Measurements from ENCODE around the gene PORCN.
"Not testable (repeated sequence)": the region's sequence is repeated elsewhere in the genome, so short reads cannot be mapped to it uniquely, and the experiment has no call there.

The PORCN gene

GRCh38 chrX:48525853-48526252, 17.1 kb downstream of the PORCN start:
- not testable (repeated sequence) for H3K23ac ChIP-seq (ENCODE audit: low read length in 2 of 2); H3K4ac ChIP-seq (ENCODE audit: low read depth in 1 of 2, low read length in 2 of 2); H3K79me1 ChIP-seq (replicated peaks; ENCODE audit: low read length, poor library complexity, severe bottlenecking); H2BK12ac ChIP-seq (ENCODE audit: low read length in 2 of 2); H4K91ac ChIP-seq (ENCODE audit: low read length); H2BK15ac ChIP-seq (ENCODE audit: low read depth, poor library complexity, severe bottlenecking); H3K27me3 ChIP-seq (ENCODE audit: control insufficient read depth in 1 of 2, insufficient read depth in 1 of 2, low read length in 2 of 2); H3K4me2 ChIP-seq (ENCODE audit: low read length, poor library complexity, severe bottlenecking); H3K4me1 ChIP-seq (ENCODE audit: control insufficient read depth, insufficient read depth, low read depth, low read length); H3K27ac ChIP-seq (ENCODE audit: low read length, poor library complexity, severe bottlenecking); H2BK120ac ChIP-seq (ENCODE audit: low read depth, low read length); H3K9ac ChIP-seq (ENCODE audit: low read length); H3K9me3 ChIP-seq (ENCODE audit: control insufficient read depth, low read length); H3K4me3 ChIP-seq (ENCODE audit: insufficient read depth in 1 of 2, low read depth in 1 of 2, low read length in 2 of 2); H2AK5ac ChIP-seq (ENCODE audit: low read length, severe bottlenecking); H3K18ac ChIP-seq (ENCODE audit: low read depth in 1 of 2, low read length in 2 of 2); DNase-seq; H3K14ac ChIP-seq (ENCODE audit: low read length in 2 of 2); H2AFZ ChIP-seq (ENCODE audit: low read depth, low read length); H4K8ac ChIP-seq (ENCODE audit: low read length); H2BK5ac ChIP-seq (ENCODE audit: low read depth, low read length, poor library complexity, severe bottlenecking)
- peaks cover 23 to 28% of the 10 kb centered on the region in 2 experiments for H3K36me3 ChIP-seq (ENCODE audit: control insufficient read depth in 1 of 2, insufficient read depth in 2 of 2, low read depth in 1 of 2, low read length in 2 of 2)
- WGBS = 100% methylated on average over 3 of the region's 8 CpGs

GRCh38 chrX:48530736-48531135, 21.9 kb downstream of the PORCN start:
- no peak overlapping the region for H4K8ac ChIP-seq (ENCODE audit: low read length)

GRCh38 chrX:48531358-48531959, 22.7 kb downstream of the PORCN start:
- Histone ChIP-seq H4K91ac (ENCODE audit: low read length) (no peak overlapping the region), H3K9ac (ENCODE audit: low read length) (peak overlapping the region; percentile 64), H3K14ac (ENCODE audit: low read length in 2 of 2) (no peak overlapping the region), H3K36me3 (ENCODE audit: control insufficient read depth in 1 of 2, insufficient read depth in 2 of 2, low read depth in 1 of 2, low read length in 2 of 2) (peaks cover 20 to 25% of the 10 kb centered on the region in 2 experiments), H2BK5ac (ENCODE audit: low read depth, low read length, poor library complexity, severe bottlenecking) (no peak overlapping the region), H3K23ac (ENCODE audit: low read length in 2 of 2) (no peak overlapping the region), H3K4me2 (ENCODE audit: low read length, poor library complexity, severe bottlenecking) (no peak overlapping the region), H2BK12ac (ENCODE audit: low read length in 2 of 2) (no peak overlapping the region), H2AK5ac (ENCODE audit: low read length, severe bottlenecking) (no peak overlapping the region), H3K4me1 (ENCODE audit: control insufficient read depth, insufficient read depth, low read depth, low read length) (peaks cover 1% of the 10 kb centered on the region), H3K27me3 (ENCODE audit: control insufficient read depth in 1 of 2, insufficient read depth in 1 of 2, low read length in 2 of 2) (peaks cover 0 to 5% of the 10 kb centered on the region in 2 experiments), H2BK15ac (ENCODE audit: low read depth, poor library complexity, severe bottlenecking) (no peak overlapping the region), H2BK120ac (ENCODE audit: low read depth, low read length) (no peak overlapping the region), H3K18ac (ENCODE audit: low read depth in 1 of 2, low read length in 2 of 2) (peak overlapping the region in 1 of 2 experiments; percentile 48), H2AFZ (ENCODE audit: low read depth, low read length) (no peak overlapping the region), H3K9me3 (ENCODE audit: control insufficient read depth, low read length) (no peaks in the 10 kb centered on the region), H3K27ac (ENCODE audit: low read length, poor library complexity, severe bottlenecking) (no peak overlapping the region), H3K4me3 (ENCODE audit: insufficient read depth in 1 of 2, low read depth in 1 of 2, low read length in 2 of 2) (no peak overlapping the region), H4K8ac (ENCODE audit: low read length) (peak overlapping the region; percentile 35), H3K79me1 (replicated peaks; ENCODE audit: low read length, poor library complexity, severe bottlenecking) (peaks cover 5% of the 10 kb centered on the region), H3K4ac (ENCODE audit: low read depth in 1 of 2, low read length in 2 of 2) (no peak overlapping the region)
- 78% methylated on average over 5 of the region's 5 CpGs for WGBS
- peak; percentile 63 for DNase-seq

More at GRCh38 chrX:48530736-48531135, 21.9 kb downstream of the PORCN start:
- no peak for DNase-seq
- H3K23ac ChIP-seq (ENCODE audit: low read length in 2 of 2) = no peak overlapping the region
- peaks cover 20 to 28% of the 10 kb centered on the region in 2 experiments for H3K36me3 ChIP-seq (ENCODE audit: control insufficient read depth in 1 of 2, insufficient read depth in 2 of 2, low read depth in 1 of 2, low read length in 2 of 2)
- no peak overlapping the region for H4K91ac ChIP-seq (ENCODE audit: low read length)
- peaks cover 0 to 5% of the 10 kb centered on the region in 2 experiments for H3K27me3 ChIP-seq (ENCODE audit: control insufficient read depth in 1 of 2, insufficient read depth in 1 of 2, low read length in 2 of 2)
- H2BK120ac ChIP-seq (ENCODE audit: low read depth, low read length) = no peak overlapping the region
- H2AFZ ChIP-seq (ENCODE audit: low read depth, low read length) = no peak overlapping the region
- no peak overlapping the region for H3K4me3 ChIP-seq (ENCODE audit: insufficient read depth in 1 of 2, low read depth in 1 of 2, low read length in 2 of 2)
- peaks cover 1% of the 10 kb centered on the region for H3K4me1 ChIP-seq (ENCODE audit: control insufficient read depth, insufficient read depth, low read depth, low read length)
- H3K4me2 ChIP-seq (ENCODE audit: low read length, poor library complexity, severe bottlenecking) = no peak overlapping the region
- H3K27ac ChIP-seq (ENCODE audit: low read length, poor library complexity, severe bottlenecking) = no peak overlapping the region
- H2BK5ac ChIP-seq (ENCODE audit: low read depth, low read length, poor library complexity, severe bottlenecking) = no peak overlapping the region
- H3K9me3 ChIP-seq (ENCODE audit: control insufficient read depth, low read length) = no peaks in the 10 kb centered on the region
- H3K4ac ChIP-seq (ENCODE audit: low read depth in 1 of 2, low read length in 2 of 2) = no peak overlapping the region
- H3K14ac ChIP-seq (ENCODE audit: low read length in 2 of 2) = no peak overlapping the region
- no peak overlapping the region for H2BK12ac ChIP-seq (ENCODE audit: low read length in 2 of 2)
- H3K18ac ChIP-seq (ENCODE audit: low read depth in 1 of 2, low read length in 2 of 2) = no peak overlapping the region
- H2BK15ac ChIP-seq (ENCODE audit: low read depth, poor library complexity, severe bottlenecking) = no peak overlapping the region
- no peak overlapping the region for H2AK5ac ChIP-seq (ENCODE audit: low read length, severe bottlenecking)
- H3K9ac ChIP-seq (ENCODE audit: low read length) = peak overlapping the region; percentile 64
- 94% methylated on average over 2 of the region's 3 CpGs for WGBS
- peaks cover 5% of the 10 kb centered on the region for H3K79me1 ChIP-seq (replicated peaks; ENCODE audit: low read length, poor library complexity, severe bottlenecking)

GRCh38 chrX:48532161-48532560, 23.4 kb downstream of the PORCN start:
- Histone ChIP-seq H3K27me3 (ENCODE audit: control insufficient read depth in 1 of 2, insufficient read depth in 1 of 2, low read length in 2 of 2) (peaks cover 0 to 4% of the 10 kb centered on the region in 2 experiments), H2BK12ac (ENCODE audit: low read length in 2 of 2) (no peak overlapping the region), H3K4me2 (ENCODE audit: low read length, poor library complexity, severe bottlenecking) (no peak overlapping the region), H3K18ac (ENCODE audit: low read depth in 1 of 2, low read length in 2 of 2) (no peak overlapping the region), H3K23ac (ENCODE audit: low read length in 2 of 2) (no peak overlapping the region), H3K4ac (ENCODE audit: low read depth in 1 of 2, low read length in 2 of 2) (no peak overlapping the region), H3K14ac (ENCODE audit: low read length in 2 of 2) (no peak overlapping the region), H3K9me3 (ENCODE audit: control insufficient read depth, low read length) (no peaks in the 10 kb centered on the region), H3K79me1 (replicated peaks; ENCODE audit: low read length, poor library complexity, severe bottlenecking) (peaks cover under 1% of the 10 kb centered on the region), H4K91ac (ENCODE audit: low read length) (no peak overlapping the region), H4K8ac (ENCODE audit: low read length) (no peak overlapping the region), H3K9ac (ENCODE audit: low read length) (peak overlapping the region; percentile 64), H2BK15ac (ENCODE audit: low read depth, poor library complexity, severe bottlenecking) (no peak overlapping the region), H2AFZ (ENCODE audit: low read depth, low read length) (no peak overlapping the region), H3K4me3 (ENCODE audit: insufficient read depth in 1 of 2, low read depth in 1 of 2, low read length in 2 of 2) (no peak overlapping the region), H3K4me1 (ENCODE audit: control insufficient read depth, insufficient read depth, low read depth, low read length) (peaks cover 1% of the 10 kb centered on the region), H3K36me3 (ENCODE audit: control insufficient read depth in 1 of 2, insufficient read depth in 2 of 2, low read depth in 1 of 2, low read length in 2 of 2) (peaks cover 16 to 18% of the 10 kb centered on the region in 2 experiments), H3K27ac (ENCODE audit: low read length, poor library complexity, severe bottlenecking) (no peak overlapping the region), H2AK5ac (ENCODE audit: low read length, severe bottlenecking) (no peak overlapping the region), H2BK120ac (ENCODE audit: low read depth, low read length) (no peak overlapping the region), H2BK5ac (ENCODE audit: low read depth, low read length, poor library complexity, severe bottlenecking) (no peak overlapping the region)
- WGBS = no CpG with 5 or more reads among the region's 1 CpG
- DNase-seq = peak; percentile 15
